ENCODE results near the gene SIVA1. TPM values are rescaled to one million over a fixed set of nuclear protein-coding genes. Genes with fewer than 3 reads are reported as not detected.

SIVA1 gene
- total RNA-seq, 2 donors from 2014 or later, result 137 to 238 TPM

DNA sequence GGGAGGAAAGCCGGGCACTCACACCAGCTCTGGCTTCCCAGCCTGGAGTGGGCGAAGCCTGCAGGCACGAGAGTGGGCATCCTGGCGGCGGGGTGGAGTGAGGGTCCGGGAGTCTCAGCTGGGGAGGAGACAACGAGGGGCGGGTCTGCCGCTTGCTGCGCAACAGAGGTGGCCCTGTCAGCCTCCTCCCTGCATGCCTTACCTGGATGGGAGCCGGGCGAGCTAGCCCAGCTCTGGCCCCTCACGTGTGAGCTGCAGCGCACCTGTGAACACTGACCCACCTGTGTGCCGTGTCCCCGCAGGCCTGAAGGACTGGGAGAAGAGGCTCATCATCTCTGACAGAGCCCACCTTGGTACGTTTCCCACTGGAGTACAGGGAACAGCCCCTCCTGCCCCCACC is 13.9 kb upstream of the SIVA1 start:
- TF ChIP-seq, protein P1, sequence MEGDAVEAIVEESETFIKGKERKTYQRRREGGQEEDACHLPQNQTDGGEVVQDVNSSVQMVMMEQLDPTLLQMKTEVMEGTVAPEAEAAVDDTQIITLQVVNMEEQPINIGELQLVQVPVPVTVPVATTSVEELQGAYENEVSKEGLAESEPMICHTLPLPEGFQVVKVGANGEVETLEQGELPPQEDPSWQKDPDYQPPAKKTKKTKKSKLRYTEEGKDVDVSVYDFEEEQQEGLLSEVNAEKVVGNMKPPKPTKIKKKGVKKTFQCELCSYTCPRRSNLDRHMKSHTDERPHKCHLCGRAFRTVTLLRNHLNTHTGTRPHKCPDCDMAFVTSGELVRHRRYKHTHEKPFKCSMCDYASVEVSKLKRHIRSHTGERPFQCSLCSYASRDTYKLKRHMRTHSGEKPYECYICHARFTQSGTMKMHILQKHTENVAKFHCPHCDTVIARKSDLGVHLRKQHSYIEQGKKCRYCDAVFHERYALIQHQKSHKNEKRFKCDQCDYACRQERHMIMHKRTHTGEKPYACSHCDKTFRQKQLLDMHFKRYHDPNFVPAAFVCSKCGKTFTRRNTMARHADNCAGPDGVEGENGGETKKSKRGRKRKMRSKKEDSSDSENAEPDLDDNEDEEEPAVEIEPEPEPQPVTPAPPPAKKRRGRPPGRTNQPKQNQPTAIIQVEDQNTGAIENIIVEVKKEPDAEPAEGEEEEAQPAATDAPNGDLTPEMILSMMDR (IDR thresholded peaks at IDR 0.05), result no peak
- H3K36me3 ChIP-seq, result peaks cover 39% of the 10 kb centered on the region
- DNase-seq (ENCODE audit: low spot score), result no peak
- H3K9me3 ChIP-seq, result no peaks in the 10 kb centered on the region
- H3K27me3 ChIP-seq, result no peaks in the 10 kb centered on the region
- H3K4me3 ChIP-seq, result no peak overlapping the region
- peaks cover 0 to 40% of the 10 kb centered on the region in 2 donors for H3K4me1 ChIP-seq
- peak overlapping the region; percentile 17 to 91 for H3K27ac ChIP-seq

DNA sequence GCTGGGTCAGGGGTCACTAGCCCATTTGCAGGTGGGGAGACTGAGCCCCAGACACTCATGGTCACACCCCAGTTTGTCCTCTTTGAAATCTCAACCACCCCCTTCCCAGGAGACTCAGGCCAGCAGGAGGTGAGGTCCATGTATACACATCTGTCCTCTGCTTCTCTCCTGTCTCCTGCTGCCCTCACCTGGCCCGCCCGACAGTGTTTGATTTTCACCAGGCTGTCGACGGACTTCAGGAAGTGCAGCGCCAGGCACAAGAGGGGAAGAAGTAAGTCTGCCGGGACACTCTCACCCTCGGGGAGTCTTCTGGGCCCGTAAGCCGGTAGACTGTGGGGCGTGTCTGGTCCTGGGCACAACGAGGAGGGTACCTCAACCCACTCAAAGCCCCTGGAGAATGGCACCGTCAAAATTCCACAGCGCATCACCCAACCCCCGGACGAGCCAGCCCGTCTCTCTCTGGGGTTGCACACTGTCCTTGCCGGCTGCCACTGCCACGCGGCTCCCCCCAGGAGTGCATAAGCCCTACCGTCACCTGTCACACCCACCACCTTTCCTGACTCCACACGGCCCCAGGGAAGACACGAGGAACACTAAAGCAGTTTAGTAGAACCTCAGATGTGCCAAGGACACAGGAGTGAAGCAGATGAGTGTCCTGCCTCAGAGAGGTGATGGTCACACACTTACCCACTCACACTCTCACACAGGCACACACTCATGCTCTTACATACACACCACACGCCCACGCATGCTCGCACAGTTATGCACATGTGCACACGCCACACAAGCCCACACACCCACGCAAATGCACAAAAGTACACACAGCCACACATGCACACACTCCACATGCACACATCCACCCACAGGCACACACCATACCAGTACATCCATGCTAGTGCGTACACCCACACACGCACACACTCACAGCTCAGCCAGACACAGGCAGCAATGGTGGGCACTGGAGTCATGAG is 13.1 kb upstream of the SIVA1 start:
- Histone ChIP-seq H3K4me1 (peaks cover 0 to 32% of the 10 kb centered on the region in 2 donors), H3K27ac (peak overlapping the region in 1 of 2 donors; percentile 16), H3K4me3 (no peak overlapping the region), H3K9me3 (no peaks in the 10 kb centered on the region), H3K27me3 (no peaks in the 10 kb centered on the region), H3K36me3 (peaks cover 43% of the 10 kb centered on the region)
- no peak for DNase-seq (ENCODE audit: low spot score)
- TF ChIP-seq, protein P1 (IDR thresholded peaks at IDR 0.05), result no peak

DNA sequence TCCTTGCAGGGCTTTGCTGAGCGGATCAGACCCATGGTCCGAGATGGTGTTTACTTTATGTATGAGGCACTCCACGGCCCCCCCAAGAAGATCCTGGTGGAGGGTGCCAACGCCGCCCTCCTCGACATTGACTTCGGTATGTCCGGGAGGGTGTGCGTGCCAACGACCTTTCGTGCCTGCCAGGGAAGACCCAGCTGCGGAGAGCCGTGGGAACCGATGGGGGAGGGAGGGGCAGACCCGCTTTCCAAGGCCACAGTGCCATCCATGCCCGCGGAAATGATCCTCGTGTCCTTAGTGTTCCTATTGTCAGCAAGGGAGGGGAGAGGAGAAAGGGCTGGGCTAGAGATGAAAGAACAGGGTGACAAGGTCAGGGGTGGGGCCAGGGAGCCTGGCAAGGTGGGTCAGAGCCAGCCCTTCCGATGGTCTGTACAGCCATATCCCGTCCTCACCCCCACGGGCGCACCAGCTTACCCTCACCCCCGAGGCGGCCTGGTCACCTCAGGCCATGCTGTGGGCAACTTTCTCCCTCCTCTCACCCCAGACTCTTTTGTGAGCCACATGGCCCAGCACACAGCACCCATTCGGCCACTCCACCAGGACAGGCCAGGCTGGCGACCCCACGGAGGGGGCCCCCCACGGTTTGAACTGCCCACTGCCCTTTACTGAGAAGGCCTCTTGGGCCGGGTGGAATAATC is 11.7 kb upstream of the SIVA1 start:
- no peak overlapping the region for H3K4me3 ChIP-seq
- peaks cover 49% of the 10 kb centered on the region for H3K36me3 ChIP-seq
- H3K27me3 ChIP-seq, result no peaks in the 10 kb centered on the region
- no peaks in the 10 kb centered on the region for H3K9me3 ChIP-seq
- H3K27ac ChIP-seq, result no peak overlapping the region
- H3K4me1 ChIP-seq, result peaks cover 0 to 18% of the 10 kb centered on the region in 2 donors
- no peak for DNase-seq (ENCODE audit: low spot score)
- TF ChIP-seq, protein P1 (IDR thresholded peaks at IDR 0.05), result no peak

DNA sequence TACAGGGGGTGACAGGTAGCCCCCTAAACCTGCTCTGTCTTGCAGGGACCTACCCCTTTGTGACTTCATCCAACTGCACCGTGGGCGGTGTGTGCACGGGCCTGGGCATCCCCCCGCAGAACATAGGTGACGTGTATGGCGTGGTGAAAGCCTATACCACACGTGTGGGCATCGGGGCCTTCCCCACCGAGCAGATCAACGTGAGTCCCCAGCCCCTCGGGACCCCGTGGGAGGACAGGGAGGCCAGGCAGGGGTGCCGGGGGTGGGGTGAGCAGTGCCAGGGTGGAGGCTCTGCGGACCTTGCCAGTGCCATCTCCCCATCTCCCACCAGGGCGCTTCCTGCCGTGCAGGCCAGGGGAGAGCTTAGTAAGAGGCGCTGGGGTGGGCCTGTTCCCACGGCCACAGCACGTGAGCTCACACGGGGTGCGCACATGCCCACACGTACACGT is 11.1 kb upstream of the SIVA1 start:
- no peak overlapping the region for H3K4me3 ChIP-seq
- H3K27ac ChIP-seq, result no peak overlapping the region
- TF ChIP-seq, protein P1 (IDR thresholded peaks at IDR 0.05), result no peak
- peaks cover 0 to 12% of the 10 kb centered on the region in 2 donors for H3K4me1 ChIP-seq
- no peaks in the 10 kb centered on the region for H3K9me3 ChIP-seq
- no peaks in the 10 kb centered on the region for H3K27me3 ChIP-seq
- peaks cover 49% of the 10 kb centered on the region for H3K36me3 ChIP-seq
- no peak for DNase-seq (ENCODE audit: low spot score)

DNA sequence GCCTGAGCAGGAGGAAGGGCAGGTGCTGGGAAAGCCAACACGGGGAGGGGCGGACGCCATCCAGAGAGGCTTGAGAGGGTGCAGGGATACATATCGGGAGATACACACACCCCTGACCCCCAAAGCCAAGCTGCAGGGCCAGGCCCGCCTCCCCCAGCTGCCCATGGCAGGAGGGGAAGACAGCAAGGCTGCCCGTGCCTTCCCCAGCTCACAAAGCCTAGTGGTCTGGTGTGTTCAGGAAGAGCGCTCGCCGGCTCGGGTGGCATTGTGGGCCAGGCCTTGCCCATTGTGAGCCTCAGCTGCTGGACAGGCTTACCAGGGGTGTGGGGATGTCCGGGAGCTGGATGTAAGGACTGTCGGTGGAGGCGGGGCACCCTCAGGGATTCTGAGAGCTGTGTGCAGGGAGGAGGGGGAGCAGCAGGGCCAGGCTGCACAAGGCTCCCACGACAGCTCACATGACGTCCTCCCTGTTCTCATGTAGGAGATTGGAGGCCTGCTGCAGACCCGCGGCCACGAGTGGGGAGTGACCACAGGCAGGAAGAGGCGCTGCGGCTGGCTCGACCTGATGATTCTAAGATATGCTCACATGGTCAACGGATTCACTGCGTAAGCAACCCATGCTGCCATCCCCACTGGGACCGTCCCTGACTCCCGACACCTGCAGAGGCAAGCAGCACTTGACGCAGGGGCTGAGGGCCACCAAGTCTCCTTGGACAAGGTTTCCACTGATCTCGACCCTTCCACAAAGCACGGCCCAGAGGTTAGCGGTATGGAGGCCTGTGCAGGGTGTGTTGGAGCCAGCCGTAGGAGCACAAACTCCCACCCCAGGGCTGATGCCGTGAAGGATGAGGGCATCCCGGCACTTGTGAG is 10.1 kb upstream of the SIVA1 start:
- no peaks in the 10 kb centered on the region for H3K9me3 ChIP-seq
- H3K4me1 ChIP-seq, result peaks cover 0 to 2% of the 10 kb centered on the region in 2 donors
- TF ChIP-seq, protein P1 (IDR thresholded peaks at IDR 0.05), result no peak
- no peak overlapping the region for H3K27ac ChIP-seq
- peaks cover 49% of the 10 kb centered on the region for H3K36me3 ChIP-seq
- DNase-seq (ENCODE audit: low spot score), result no peak
- H3K4me3 ChIP-seq, result no peak overlapping the region
- no peaks in the 10 kb centered on the region for H3K27me3 ChIP-seq
